Effector CD8-positive, alpha-beta T cell (primary cell): ENCODE results near the gene SLFN5.
"Not testable (repeated sequence)": the region's sequence is repeated elsewhere in the genome, so short reads cannot be mapped to it uniquely, and the experiment has no call there.

Experiments
- DNase-seq: peaks from one replicate; lab custom pipeline; 2025; lab: John Stamatoyannopoulos, UW

The SLFN5 gene

GRCh38 chr17:35242158-35242804 is 591 bp upstream of the SLFN5 start:
- peak; percentile 66 for DNase-seq

GRCh38 chr17:35243561-35244340 is 879 bp downstream of the SLFN5 start:
- DNase-seq: peak; percentile 11

DNA sequence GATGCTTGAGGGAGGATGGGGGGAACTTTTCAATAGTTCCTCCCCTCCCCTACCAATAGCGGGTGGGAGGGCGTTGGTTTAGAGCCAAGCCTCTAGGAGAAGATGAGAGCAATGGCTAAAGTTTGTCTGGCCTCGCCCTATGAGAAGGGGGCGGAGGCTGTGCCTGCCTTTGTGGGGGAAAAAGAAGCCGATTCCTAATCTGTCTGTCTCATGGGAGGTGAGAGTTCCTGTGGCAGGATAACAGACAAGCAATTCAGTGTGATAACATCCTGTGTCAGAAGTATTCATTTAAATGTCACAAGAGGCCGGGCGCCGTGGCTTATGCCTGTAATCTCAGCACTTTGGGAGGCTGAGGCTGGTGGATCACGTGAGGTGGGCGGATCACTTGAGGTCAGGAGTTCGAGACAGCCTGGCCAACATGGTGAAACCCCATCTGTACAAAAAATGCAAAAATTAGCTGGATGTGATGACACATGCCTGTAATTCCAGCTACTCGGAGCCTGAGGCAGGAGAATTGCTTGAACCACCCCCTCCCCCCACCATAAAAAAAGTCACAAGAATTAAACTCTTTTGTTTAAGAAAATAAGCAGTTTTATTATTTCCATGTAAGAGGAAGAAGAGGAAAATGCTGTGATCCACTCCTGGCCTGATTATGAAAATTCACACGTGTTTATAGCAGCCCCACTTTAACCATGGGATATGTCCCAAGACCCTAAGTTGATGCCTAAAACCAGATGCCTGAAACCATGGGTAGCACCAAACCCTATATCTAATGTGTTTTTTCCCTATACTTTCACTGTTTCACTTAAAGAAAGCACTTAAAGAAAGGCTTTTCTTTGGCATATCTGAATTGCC is 1.7 kb downstream of the SLFN5 start:
- DNase-seq: peak; percentile 57

- DNase-seq: no peak
These were observed 2.3 kb downstream of the SLFN5 start for GRCh38 chr17:35245196-35245486.

DNA sequence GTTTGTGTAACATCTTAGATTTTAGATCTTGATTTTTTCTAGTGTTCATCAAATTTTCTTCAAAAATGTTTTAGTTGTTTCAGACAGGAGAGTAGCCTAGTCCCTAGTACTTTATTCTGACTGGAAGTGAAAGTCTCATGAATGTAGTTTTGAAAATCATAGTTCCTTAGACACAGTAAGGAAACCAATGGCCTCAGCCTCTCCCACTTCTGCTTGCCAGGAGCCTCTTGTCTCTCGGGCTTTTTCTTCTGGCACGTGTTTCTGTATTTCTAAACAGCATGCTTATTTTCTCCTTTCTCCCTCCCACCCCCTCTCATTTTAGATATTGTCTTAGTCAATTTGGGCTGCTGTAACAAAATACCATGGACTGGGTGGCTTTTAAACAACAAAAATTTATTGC is 9.8 kb downstream of the SLFN5 start:
- DNase-seq: no peak

GRCh38 chr17:35254107-35254773 is 11.4 kb downstream of the SLFN5 start:
- no peak for DNase-seq

GRCh38 chr17:35255316-35255715 is 12.4 kb downstream of the SLFN5 start:
- no peak for DNase-seq

GRCh38 chr17:35256629-35257028 is 13.8 kb downstream of the SLFN5 start:
- DNase-seq: no peak

DNA sequence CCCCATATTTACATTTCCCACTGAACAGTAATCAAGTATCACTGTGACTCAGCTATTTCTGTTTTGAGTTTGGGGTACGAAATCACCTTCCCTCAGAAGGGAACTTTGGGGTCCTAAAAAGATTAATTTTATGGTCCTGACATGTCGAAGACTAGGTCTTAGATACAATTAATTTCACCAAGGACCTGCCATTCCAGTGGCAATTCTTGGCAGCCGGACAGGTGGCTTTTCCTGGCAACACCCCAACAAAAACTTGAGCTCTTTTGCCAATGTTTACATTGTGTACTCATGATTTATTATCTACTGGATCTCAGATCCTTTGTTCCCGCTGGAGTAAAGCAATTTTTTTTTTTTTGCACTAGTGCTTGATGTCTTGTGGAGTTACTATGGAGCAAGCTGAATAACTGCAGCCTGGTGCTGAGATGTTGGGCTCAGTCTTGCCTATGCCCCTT is 14.4 kb downstream of the SLFN5 start:
- DNase-seq: no peak

DNA sequence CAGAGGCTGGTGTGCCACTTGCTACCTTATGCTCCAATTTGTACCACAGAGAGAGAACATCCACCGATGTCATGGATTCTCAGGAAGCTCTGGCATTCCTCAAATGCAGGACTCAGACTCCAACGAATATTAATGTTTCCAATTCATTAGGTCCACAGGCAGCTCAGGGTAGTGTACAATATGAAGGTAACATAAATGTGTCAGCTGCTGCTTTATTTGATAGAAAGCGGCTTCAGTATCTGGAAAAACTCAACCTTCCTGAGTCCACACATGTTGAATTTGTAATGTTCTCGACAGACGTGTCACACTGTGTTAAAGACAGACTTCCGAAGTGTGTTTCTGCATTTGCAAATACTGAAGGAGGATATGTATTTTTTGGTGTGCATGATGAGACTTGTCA is 16.1 kb downstream of the SLFN5 start:
- no peak for DNase-seq

- no peak for DNase-seq
These were observed 22.2 kb downstream of the SLFN5 start for GRCh38 chr17:35265071-35265470.

DNA sequence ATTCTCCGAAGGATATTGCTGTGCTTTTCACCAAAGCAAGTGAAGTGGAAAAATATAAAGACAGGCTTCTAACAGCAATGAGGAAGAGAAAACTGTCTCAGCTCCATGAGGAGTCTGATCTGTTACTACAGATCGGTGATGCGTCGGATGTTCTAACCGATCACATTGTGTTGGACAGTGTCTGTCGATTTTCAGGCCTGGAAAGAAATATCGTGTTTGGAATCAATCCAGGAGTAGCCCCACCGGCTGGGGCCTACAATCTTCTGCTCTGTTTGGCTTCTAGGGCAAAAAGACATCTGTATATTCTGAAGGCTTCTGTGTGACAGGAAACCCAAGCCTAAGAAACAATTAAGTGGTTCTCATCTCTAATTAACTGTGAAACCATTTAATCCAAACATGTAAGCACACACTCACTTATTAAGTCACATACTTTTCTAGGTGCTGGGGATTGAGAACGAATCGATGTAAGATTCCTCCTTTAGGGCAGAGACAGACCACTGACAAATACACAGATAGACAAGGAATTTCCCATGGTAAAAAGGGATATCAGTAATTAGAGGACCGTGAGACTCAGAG is 22.8 kb downstream of the SLFN5 start:
- DNase-seq: no peak

DNA sequence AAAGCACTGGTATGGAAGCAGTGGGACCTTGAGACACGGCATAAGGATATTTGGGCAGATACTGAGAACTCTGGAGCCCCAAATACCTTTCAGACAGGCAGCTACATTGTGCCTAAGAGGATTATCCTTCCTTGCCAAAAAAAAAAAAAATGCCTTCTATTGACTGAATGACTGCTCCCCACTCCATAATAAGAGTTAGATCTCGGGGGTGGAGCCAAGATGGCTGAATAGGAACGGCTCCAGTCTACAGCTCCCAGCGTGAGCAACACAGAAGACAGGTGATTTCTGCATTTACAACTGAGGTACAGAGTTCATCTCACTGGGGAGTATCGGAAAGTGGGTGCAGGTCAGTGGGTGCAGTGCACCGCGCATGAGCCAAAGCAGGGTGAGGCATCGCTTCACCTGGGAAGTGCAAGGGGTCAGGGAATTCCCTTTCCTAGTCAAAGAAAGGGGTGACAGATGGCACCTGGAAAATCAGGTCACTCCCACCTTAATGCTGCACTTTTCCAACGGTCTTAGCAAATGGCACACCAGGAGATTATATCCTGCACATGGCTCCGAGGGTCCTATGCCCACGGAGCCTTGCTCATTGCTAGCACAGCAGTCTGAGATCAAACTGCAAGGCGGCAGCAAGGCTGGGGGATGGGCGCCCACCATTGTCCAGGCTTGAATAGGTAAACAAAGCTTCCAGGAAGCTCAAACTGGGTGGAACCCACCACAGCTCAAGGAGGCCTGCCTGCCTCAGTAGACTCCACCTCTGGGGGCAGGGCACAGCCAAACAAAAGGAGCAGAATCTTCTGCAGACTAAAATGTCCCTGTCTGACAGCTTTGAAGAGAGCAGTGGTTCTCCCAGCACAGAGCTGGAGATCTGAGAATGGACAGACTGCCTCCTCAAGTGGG is 31.5 kb downstream of the SLFN5 start:
- not testable (repeated sequence) for DNase-seq

DNA sequence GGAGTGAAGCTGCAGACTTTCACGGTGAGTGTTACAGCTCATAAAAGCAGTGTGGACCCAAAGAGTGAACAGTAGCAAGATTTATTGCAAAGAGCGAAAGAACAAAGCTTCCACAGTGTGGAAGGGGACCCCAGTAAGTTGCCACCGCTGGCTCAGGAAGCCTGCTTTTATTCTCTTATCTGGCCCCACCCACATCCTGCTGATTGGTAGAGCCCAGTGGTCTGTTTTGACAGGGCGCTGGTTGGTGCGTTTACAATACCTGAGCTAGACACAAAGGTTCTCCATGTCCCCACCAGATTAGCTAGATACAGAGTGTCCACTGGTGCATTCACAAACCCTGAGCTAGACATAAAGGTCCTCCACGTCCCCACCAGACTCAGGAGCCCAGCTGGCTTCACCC is 35.6 kb downstream of the SLFN5 start:
- DNase-seq: not testable (repeated sequence)

DNA sequence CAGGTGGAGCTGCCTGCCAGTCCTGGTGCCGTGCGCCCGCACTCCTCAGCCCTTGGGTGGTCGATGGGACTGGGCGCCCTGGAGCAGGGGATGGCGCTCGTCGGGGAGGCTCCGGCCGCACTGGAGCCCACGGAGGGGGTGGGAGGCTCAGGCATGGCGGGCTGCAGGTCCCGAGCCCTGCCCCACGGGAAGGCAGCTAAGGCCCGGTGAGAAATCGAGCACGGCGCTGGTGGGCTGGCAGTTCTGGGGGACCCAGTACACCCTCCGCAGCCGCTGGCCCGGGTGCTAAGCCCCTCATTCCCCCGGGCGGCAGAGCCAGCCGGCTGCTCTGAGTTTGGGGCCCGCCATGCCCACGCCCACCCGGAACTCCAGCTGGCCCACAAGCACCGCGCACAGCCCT is 36.0 kb downstream of the SLFN5 start:
- DNase-seq: not testable (repeated sequence)

GRCh38 chr17:35283767-35284166 is 40.9 kb downstream of the SLFN5 start:
- DNase-seq: no peak

- DNase-seq: no peak
These were observed 42.1 kb downstream of the SLFN5 start for GRCh38 chr17:35284955-35285354.

- no peak for DNase-seq
These were observed 43.4 kb downstream of the SLFN5 start for GRCh38 chr17:35286120-35286781.

GRCh38 chr17:35287286-35287811 is 44.5 kb downstream of the SLFN5 start:
- no peak for DNase-seq

DNA sequence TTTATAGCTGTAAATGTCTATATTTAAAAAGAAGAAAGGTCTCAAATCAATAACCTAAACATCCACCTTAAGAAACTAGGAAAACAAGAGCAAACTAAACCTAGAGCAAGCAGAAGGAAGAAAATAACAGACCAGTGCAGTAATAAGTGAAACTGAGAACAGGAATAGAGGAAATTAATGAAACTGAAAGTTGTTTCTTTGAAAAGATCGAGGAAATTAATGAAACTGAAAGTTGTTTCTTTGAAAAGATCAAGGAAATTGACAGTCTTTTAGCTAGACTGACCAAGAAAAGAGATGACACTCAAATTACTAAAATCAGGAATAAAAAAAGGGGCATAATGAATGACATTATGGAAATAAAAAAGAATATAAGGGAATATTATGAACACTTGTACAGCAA is 46.4 kb downstream of the SLFN5 start:
- no peak for DNase-seq
